ENCODE data around the gene FAM78A. TPM values are rescaled to one million over a fixed set of nuclear protein-coding genes. Genes with fewer than 3 reads are reported as not detected.

Gene FAM78A
- total and polyA plus RNA-seq, 2 of the 8 experiments (the other 6 are each of a cell fraction or from before 2014, with no cell fraction given): 3.1 TPM

DNA sequence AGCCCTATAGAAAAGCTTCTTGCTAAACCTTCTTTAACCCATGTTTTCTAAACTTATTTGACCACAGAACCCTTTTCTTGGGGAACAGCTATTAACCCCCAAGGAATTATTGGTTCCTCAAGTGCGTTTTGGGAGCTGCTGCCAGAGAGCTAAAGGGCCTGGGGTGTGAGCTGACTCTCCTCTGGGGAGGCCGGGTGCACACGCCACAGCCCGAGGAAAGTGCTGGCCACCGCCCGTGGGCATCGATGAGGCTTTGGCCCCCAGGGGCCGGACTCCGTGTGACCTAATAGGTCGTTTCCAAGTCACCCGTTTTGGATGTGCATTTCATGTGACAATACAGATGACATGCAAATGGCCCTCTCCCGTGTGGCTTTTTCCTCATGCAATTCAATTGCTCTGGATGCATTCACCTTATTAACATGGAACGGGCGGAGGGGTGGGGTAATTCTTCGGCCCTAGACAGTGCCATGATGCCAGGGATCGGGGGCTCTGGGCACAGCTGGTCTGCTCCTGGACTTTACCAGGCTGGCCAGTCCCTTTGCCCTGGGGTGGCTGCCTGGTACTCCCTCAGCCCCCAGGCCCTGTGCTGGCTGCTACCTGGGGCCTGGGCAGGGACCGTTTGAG, 32.7 kb upstream of the FAM78A start:
- DNase-seq (ENCODE audit: low read depth in 1 of 2, low spot score in 2 of 2) (no peak), FAIRE-seq (no peak)
- no peaks in the 10 kb centered on the region for H3K9me3 ChIP-seq (ENCODE audit: insufficient read depth in 2 of 2, low read depth in 1 of 2, low read length in 1 of 2)
- no peaks in the 10 kb centered on the region for H3K79me2 ChIP-seq (ENCODE audit: control insufficient read depth in 1 of 2, insufficient read depth in 2 of 2, low read length in 2 of 2)
- WGBS, 2 experiments (ENCODE audit: extremely low coverage in 1 of 2, insufficient coverage in 1 of 2, insufficient read length in 1 of 2, insufficient replicate concordance in 2 of 2, low coverage in 1 of 2, low lambda C conversion rate in 2 of 2, missing lambda C conversion rate in 1 of 2): 87% methylated on average over 17 of the region's 17 CpGs; no CpG with 5 or more reads in 1 of the 2 experiments
- no peak overlapping the region for H3K23ac ChIP-seq (ENCODE audit: insufficient read length)
- no peak overlapping the region for H3K4me3 ChIP-seq (ENCODE audit: extremely low read depth in 1 of 4, insufficient read depth in 2 of 4, low read depth in 3 of 4, low read length in 4 of 4)
- ChIA-PET POLR2A (ENCODE audit: partially characterized antibody) (no interaction called here), CTCF (ENCODE audit: partially characterized antibody) (interaction anchor here (0.7 to 2.2 kb wide), 7 partner anchors 17 to 432 kb away, joined by 3 to 5 read pairs (median 3); no protein-coding TSS in a partner anchor)
- H3K4me1 ChIP-seq (replicated peaks in 1 of 4; ENCODE audit: control insufficient read depth in 3 of 4, insufficient read depth in 4 of 4, low read length in 3 of 4): no peaks in the 10 kb centered on the region
- no peaks in the 10 kb centered on the region for H3K36me3 ChIP-seq (ENCODE audit: control insufficient read depth in 2 of 4, insufficient read depth in 4 of 4, low read length in 3 of 4)
- H3K9ac ChIP-seq (replicated peaks in 1 of 4; ENCODE audit: extremely low read depth in 1 of 4, low read depth in 3 of 4, low read length in 3 of 4): no peak overlapping the region
- no peak overlapping the region for H3K27ac ChIP-seq (ENCODE audit: low read depth, low read length)
- H2BK5ac ChIP-seq (ENCODE audit: low read depth, low read length): no peak overlapping the region
- no peak overlapping the region for H2AK5ac ChIP-seq (ENCODE audit: low read depth, low read length)
- H3K14ac ChIP-seq (ENCODE audit: insufficient read length): no peak overlapping the region
- H2BK15ac ChIP-seq (ENCODE audit: low read length): no peak overlapping the region
- no peaks in the 10 kb centered on the region for H3K27me3 ChIP-seq (replicated peaks in 1 of 4; ENCODE audit: control insufficient read depth in 3 of 4, extremely low read depth in 1 of 4, insufficient read depth in 3 of 4, low read length in 3 of 4)
- H3K4ac ChIP-seq (replicated peaks; ENCODE audit: insufficient read length, low read depth, low read length): no peak overlapping the region
- no peak overlapping the region for H2BK120ac ChIP-seq (replicated peaks; ENCODE audit: low read depth, low read length)
- no peak overlapping the region; the same call in 1 of the 2 replicates for H4K8ac ChIP-seq (ENCODE audit: extremely low read depth, insufficient read depth, low read length)
- H4K91ac ChIP-seq (replicated peaks; ENCODE audit: insufficient read length, low read length): no peak overlapping the region
- H4K5ac ChIP-seq (ENCODE audit: insufficient read length, low read depth, low read length): no peak overlapping the region
- no peak overlapping the region for H2BK20ac ChIP-seq (ENCODE audit: low read length)
- no peak overlapping the region for H3K4me2 ChIP-seq (ENCODE audit: insufficient read depth in 1 of 2, low read depth in 2 of 2, low read length in 2 of 2)
- H2AFZ ChIP-seq (ENCODE audit: low read length): no peak overlapping the region
- H3K18ac ChIP-seq (ENCODE audit: extremely low read depth, low read length): no peak overlapping the region
- H3K56ac ChIP-seq (replicated peaks; ENCODE audit: insufficient read length, low read depth, low read length): no peak overlapping the region
- H4K20me1 ChIP-seq (replicated peaks in 1 of 2; ENCODE audit: control insufficient read depth in 1 of 2, insufficient read depth in 2 of 2, low read length in 2 of 2): no peaks in the 10 kb centered on the region
- H2BK12ac ChIP-seq (ENCODE audit: low read depth, low read length): no peak overlapping the region
- no peaks in the 10 kb centered on the region for H3K23me2 ChIP-seq (ENCODE audit: low read depth, low read length)
- no peaks in the 10 kb centered on the region for H3K79me1 ChIP-seq (ENCODE audit: low read depth, low read length)
- no peak for TF ChIP-seq YY1 (IDR thresholded peaks at IDR 0.05; ENCODE audit: low read depth, low read length)
- no peak for TF ChIP-seq SIN3A (conservative IDR thresholded peaks at IDR 0.05 in 1 of 2, IDR thresholded peaks at IDR 0.05 in 1 of 2; ENCODE audit: low read depth in 1 of 2, low read length in 2 of 2)
- TF ChIP-seq EZH2 (IDR thresholded peaks at IDR 0.05; ENCODE audit: low read depth, low read length, severe bottlenecking): no peak
- TF ChIP-seq, protein P1, sequence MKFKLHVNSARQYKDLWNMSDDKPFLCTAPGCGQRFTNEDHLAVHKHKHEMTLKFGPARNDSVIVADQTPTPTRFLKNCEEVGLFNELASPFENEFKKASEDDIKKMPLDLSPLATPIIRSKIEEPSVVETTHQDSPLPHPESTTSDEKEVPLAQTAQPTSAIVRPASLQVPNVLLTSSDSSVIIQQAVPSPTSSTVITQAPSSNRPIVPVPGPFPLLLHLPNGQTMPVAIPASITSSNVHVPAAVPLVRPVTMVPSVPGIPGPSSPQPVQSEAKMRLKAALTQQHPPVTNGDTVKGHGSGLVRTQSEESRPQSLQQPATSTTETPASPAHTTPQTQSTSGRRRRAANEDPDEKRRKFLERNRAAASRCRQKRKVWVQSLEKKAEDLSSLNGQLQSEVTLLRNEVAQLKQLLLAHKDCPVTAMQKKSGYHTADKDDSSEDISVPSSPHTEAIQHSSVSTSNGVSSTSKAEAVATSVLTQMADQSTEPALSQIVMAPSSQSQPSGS (IDR thresholded peaks at IDR 0.05; ENCODE audit: low read length): no peak
- no peak for TF ChIP-seq POU5F1 (IDR thresholded peaks at IDR 0.05; ENCODE audit: low read depth, low read length)
- TF ChIP-seq, protein P2, sequence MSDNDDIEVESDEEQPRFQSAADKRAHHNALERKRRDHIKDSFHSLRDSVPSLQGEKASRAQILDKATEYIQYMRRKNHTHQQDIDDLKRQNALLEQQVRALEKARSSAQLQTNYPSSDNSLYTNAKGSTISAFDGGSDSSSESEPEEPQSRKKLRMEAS (IDR thresholded peaks at IDR 0.05): no peak
- no peak for TF ChIP-seq ASH2L (IDR thresholded peaks at IDR 0.05; ENCODE audit: low read length)
- TF ChIP-seq ZNF274 (IDR thresholded peaks at IDR 0.05; ENCODE audit: borderline replicate concordance, extremely low read depth, low read length): no peak
- no peak for TF ChIP-seq TAF1 (IDR thresholded peaks at IDR 0.05; ENCODE audit: low read depth, low read length)
- TF ChIP-seq SUZ12 (IDR thresholded peaks at IDR 0.05; ENCODE audit: low read length): no peak
- no peak for TF ChIP-seq RAD21 (IDR thresholded peaks at IDR 0.05 in 1 of 2, conservative IDR thresholded peaks at IDR 0.05 in 1 of 2; ENCODE audit: low read depth in 2 of 2, low read length in 2 of 2)

Data from H1 (cell line).